Measurements from ENCODE around the gene LTF.

The LTF gene

DNA sequence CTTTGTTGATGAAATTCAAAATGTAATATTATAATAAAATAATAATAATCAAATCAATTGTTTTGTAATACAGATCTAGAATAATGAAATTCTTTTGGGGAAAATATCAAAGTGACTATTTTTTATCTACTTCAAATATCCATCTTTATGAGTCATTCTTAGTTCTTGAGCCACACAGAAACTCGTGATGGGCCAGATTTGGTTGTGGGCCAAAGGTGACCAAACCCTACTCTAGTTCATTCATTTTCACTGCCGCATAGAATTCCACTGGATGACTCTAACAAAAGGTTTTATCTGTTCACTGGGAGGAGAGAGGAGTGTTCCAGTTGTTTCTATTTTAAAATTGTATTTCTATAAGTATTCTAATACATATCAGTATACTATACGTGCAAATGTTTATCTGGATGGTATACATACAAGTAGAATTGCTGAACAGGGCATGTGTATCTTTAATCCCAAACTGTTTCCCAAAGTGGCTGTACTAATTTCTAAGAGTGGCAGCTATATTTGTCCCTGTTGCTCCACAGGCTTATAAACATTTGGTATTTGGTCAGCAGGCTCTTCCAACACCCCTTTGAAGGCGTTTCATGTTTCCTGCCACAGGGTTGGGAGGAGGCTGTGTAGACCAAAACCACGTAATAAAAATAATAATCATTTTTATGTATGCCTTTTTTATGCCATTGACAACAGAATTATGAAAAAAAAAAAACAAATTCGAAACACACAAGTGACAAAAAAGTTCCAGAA lies 25.8 kb upstream of the LTF start:
- DNase-seq = no peak

DNA sequence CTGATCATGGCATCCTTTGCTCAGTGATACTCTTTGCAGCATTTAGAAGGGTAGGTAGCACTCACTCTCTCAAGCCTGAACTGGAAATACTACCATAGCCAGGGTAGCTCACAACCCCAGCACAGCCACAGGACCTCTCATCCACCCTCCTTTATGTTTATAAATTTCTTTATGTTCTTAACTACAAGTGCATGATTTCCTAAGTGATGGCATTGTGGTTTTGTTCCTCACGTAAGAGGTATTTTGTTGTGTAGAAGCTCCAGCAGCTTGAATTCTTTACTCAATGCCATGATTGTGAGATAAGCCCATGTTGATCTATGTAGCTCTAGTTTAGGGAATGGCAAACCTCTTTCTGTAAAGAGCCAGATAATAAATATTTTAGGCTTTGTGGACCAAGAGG lies 25.2 kb upstream of the LTF start:
- DNase-seq = no peak

DNA sequence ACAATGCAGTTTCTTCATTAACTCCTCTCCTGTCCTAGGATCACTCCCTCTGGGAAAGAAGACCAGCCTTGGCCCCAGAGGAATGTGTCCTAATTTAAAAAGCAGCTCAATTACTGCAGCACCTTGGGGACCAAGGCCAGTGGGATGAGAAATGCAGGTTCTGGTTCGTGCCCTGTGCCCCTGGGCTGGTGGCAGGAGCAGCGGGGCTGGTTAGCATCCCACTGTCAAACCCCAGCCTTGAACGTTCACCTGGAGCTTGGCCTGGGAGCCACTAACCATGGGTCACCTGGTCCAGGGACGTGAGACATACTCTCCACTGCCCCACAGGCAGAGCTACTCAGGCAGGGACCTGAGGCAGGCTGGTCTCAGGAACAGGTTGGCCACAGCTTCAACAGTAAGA lies 24.7 kb upstream of the LTF start:
- DNase-seq = no peak

GRCh38 chr3:46488735-46489361 lies 24.1 kb upstream of the LTF start:
- DNase-seq = peak; percentile 95

GRCh38 chr3:46485779-46486175 lies 21.1 kb upstream of the LTF start:
- no peak for DNase-seq

DNA sequence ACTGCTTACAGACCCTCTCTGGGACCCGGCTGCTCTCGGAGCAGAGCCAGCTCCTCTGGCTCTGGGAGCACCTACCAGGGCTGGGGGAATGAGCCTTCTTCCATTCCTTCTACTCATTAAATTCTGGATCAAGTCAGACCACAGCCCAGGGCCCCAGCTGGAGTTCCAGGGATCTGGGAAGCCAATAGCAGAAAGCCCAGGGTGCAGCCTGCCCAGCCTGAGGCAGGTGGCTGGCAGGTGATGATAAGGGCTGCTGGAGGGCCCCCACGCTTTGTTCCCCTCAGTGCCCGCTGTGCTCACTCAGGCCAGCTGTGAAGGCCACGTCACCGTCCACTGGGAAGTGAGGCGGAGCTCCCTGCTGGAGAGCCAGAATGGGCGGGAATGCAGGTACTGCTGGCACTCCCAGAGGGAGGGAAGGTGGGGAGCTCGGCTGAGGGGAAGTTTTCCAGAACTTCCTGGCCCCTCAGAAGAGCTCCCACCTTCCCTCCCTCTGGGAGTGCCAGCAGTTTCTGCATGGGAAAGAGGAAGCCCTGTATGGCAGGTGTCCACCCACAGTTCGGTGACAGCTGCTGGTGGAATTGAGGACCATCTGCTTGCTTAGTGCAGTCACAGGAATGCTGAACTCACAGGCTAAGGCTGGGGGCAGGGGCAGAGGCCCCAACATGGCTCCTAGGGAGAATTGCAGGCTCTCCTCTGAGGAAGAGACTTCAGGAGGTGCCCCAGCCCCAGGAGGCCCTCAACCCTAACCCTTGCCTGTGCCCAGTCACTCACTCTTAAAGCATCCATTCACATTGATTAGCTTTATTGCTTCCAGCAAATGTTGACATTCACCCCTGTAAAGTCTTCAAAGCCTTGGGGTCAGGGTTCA lies 20.4 kb upstream of the LTF start:
- DNase-seq = no peak

DNA sequence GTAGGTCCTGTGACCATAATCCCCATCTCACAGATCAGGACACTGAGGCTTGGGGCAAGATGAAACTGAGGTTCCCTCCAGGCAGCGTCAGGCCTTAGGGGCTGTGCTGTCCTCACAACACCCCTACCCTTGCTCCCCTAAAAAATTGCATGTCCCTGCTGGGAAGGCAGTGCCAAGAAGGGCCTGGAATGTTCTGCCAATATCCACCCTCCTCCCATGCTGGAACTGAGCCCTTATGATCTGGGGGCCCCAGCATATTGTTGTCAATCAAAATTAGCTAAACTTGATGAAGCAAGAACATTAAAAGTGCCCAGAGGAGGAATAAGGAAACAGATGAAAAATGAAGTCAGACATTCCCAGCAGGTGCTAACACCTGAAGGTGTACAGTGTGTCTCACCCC lies 19.7 kb upstream of the LTF start:
- no peak for DNase-seq

DNA sequence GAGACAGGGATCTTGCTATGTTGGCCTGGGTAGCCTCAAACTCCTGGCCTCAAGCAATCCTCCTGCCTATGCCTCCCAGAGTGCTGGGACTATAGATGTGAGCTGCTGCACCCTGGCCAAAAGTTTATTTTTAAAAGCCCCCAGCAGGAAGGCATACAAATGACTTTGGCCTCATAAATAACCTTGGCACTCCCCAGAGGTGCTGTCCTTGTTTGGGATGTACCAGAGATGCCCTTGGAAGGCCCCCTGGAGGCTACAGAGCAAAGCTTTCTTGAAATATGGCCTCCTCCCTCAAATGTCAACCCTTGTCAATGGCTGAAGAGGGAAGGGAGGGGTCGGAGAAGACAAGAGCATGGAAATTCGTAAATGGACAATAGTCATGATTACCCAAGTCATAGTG lies 19.1 kb upstream of the LTF start:
- no peak for DNase-seq

DNA sequence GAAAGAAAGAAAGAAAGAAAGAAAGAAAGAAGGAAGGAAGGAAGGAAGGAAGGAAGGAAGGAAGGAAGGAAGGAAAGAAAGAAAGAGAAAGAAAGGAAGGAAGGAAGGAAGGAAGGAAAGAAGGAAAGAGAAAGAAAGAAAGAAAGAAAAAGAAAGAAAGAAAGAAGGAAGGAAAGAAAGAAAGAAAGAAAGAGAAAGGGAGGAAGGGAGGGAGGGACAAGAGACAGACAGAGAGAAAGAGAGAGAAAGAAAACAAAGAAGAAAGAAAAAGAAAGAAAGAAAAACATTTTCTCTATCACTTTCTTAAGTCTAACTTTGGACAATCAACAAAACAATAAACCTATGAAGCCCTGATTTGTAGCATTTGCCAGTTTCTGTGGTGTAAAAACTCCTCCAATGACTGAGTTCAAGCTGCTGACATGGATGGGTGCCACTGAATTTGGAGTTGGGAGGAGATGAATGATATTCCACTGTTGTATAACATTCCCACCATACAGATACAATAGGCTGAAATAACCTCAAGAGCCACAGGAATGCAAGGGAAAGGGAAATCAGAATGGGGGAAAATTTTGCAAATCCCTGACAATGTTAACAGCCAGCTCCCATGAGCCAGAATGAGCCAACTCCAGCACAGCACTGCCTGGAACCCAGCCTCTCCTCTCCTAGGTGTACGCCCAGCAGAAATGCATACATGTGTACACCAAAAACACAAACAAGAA lies 18.1 kb upstream of the LTF start:
- no peak for DNase-seq

DNA sequence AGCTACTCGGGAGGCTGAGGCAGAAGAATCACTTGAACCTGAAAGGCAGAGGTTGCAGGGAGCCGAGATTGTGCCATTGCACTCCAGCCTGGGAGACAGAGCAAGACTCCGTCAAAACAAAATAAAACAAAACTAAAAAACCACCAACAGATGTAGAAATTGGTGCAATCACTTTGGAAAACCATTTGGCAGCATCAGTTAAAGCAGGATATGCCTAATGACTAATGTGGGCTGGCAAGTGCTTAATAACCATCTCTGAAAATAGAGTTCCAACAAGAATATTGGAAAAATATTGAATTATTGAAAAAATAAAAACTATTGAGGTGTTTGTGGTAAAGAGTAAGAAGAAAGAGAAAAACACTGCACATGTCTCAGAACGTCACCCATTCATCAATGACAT lies 16.9 kb upstream of the LTF start:
- no peak for DNase-seq

DNA sequence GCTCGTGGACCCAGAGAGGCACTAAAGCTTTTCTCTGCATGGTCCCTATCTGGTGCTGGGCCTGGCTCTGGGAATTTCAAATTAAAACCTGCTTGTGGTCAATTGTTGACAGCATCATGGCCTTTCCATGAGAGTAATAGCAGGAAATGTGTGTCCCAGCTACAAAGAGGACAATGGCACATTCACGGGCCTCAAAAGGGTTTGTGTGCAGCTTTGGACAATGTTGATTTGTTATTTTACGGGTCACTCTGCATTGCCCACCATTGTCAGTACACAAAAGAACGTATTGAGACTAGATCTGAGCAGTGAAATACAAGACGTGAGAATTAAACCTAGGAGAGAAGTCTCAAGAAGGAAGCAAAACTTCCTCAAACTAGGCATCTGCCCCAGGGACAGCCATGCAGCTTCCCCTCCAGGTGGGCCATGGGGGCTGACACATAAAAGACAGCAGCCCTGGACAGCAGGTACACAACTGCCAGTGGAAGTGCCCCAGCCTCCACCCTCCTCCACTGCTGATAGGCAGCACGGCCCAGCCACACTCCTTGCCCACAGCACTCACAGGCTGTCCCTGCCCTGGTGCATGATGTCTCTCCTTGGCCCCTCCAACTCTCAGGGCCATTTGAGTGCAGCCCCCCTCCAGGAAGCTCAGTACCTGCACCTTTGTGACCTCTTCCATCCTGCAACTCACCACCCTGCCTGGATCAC lies 15.9 kb upstream of the LTF start:
- DNase-seq = no peak

DNA sequence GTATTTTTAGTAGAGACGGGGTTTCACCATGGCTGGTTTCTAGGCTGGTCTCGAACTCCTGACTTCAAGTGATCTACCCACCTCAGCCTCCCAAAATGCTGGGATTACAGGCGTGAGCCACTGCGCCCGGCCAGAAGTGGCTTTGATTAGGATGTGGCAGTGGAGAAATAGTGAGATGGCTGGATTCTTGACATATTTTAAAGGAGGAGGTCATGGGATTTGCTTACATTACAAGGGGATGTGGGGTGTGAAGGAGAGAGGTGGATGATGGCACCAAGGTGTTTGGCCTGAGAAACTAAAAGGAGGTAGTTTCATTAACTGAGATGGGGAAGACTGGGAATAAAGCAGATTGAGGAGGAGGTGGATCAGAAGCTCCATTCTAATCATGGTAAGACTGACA lies 15.0 kb upstream of the LTF start:
- no peak for DNase-seq

DNA sequence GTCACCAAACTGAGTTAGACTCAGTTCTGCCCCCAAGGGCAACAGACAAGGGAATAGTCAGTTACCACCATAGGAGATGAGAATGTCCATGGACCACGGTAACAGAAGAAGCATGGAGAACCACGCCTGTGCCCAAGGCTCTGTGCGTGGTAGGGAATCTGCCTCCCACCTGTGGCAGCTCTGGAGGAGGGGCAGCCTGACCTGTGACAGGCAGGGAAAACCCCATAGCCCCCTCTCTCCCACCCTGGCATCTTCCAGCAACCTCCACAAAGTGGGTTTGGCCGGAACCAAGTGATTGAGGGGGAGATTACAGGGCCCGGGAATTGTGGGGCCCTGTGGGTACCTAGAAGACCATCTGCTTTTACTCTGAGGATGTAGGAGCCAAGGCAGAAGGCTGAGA lies 14.3 kb upstream of the LTF start:
- DNase-seq = no peak

DNA sequence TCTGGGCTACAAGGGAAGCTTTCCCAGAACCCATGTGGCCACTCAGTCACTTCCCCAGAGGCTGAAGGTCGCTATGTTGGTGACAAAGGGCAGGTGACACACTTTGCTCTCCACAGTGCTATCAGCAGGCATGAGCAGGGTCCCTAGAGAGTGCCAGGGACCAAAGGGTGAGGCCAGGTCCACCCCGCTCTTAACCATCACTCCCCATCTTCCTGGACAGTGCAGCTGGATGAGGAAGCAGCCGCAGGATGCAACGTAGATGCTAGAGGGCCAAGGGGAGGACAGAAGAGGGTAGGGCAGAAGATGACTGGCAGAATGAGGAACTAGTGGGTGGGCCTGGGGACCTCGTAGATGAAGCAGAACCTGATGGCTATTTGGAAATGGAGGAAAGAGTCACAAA lies 13.6 kb upstream of the LTF start:
- DNase-seq = no peak

GRCh38 chr3:46477756-46478155 lies 13.1 kb upstream of the LTF start:
- DNase-seq = no peak

DNA sequence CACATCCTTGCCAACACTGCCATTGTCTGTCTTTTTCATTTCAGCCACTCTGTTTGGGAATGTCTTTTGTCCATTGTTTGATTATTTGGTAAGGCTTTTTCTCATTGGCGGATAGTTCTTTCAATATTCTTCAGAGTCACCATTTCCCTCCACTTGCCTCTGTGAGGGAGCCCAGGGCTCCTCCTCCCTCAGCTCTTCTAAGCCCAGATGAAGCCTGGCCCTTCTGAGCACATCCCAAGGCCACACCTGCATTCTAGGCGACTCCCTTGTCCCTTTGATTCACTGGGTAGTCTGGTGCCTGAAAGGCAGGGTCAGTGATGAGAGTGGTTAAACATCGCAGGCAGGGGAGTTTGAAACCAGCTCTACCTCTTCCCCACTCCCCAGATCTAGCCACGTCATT lies 12.4 kb upstream of the LTF start:
- no peak for DNase-seq

DNA sequence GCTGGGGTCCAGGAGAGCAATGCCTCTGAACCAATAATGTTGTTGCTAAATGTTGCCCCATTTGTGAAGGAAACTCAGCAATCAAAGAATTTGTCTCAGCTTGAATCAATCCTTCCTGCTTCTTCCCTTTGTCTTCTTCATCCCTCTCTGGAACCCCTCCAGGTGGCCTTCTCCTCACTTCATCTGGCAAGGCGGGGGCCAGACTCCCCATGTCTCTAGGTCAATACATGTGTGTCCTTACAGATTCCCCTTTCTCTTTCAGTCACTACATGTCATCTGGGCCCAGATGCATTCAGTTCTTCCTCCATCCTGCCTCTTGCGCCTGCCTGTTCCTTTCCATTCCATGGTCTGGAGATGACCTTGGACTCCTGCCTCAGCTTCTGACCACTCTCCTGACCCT lies 8.0 kb upstream of the LTF start:
- no peak for DNase-seq

DNA sequence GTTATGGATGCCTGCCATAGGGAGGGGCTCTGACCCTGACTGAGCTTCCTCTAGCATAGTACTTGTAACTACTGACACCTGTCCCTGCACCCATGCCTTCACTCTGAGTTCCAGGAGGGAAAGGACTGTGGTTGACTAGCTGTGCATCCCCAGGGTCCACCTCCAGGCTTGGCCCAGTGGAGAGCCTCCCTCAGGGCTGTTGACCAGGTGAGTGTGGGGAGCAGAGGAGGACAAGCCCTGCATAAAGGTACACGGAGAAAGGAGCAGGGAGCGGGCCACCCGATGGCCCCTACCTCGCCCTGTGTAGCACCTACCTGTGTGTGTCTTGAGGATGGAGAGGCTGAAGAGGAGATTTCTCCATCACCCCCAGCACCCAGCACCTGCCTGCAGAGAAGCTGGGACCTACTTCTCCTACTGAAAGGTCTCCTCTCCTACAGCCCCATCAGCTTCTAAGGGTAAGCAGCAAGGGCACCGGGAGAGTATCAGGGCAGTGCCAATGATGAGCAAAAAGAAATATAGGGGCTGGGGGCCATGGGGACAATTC lies 6.7 kb upstream of the LTF start:
- no peak for DNase-seq

GRCh38 chr3:46470831-46471230 lies 6.1 kb upstream of the LTF start:
- no peak for DNase-seq

GRCh38 chr3:46469680-46470357 lies 5.1 kb upstream of the LTF start:
- DNase-seq = no peak

GRCh38 chr3:46468753-46469600 lies 4.3 kb upstream of the LTF start:
- no peak for DNase-seq
